ENCODE data around the gene CACNA2D2. TPM values are rescaled to one million over a fixed set of nuclear protein-coding genes. Genes with fewer than 3 reads are reported as not detected.

CACNA2D2 gene
- total RNA-seq, 4 donors from 2014 or later, result 1.5 to 3.3 (median 2.9) TPM

- Histone ChIP-seq H3K36me3 (no peaks in the 10 kb centered on the region), H3K4me1 (peaks cover 11 to 19% of the 10 kb centered on the region in 2 donors), H3K27me3 (no peaks in the 10 kb centered on the region), H3K9me3 (no peaks in the 10 kb centered on the region), H3K4me3 (replicated peaks in 1 of 3) (no peak overlapping the region), H3K27ac (no peak overlapping the region)
- DNase-seq, result no peak
- TF ChIP-seq POLR2A (IDR thresholded peaks at IDR 0.05), result no peak
- WGBS, 2 donors, result 83 to 86% methylated on average over 5 to 6 of the region's 10 CpGs
- intact Hi-C loops (cut with DNase I), result no loop called here
Observed at GRCh38 chr3:50395070-50395860, 108.2 kb downstream of the CACNA2D2 start.

GRCh38 chr3:50393061-50393460, 110.4 kb downstream of the CACNA2D2 start:
- intact Hi-C loops (cut with DNase I), result no loop called here
- Histone ChIP-seq H3K4me3 (replicated peaks in 1 of 3) (no peak overlapping the region), H3K36me3 (no peaks in the 10 kb centered on the region), H3K27ac (no peak overlapping the region), H3K9me3 (no peaks in the 10 kb centered on the region), H3K27me3 (no peaks in the 10 kb centered on the region), H3K4me1 (peaks cover 11 to 20% of the 10 kb centered on the region in 2 donors)
- DNase-seq, result no peak
- no peak for TF ChIP-seq POLR2A (IDR thresholded peaks at IDR 0.05)
- WGBS, 2 donors, result 79 to 90% methylated on average over 4 to 5 of the region's 5 CpGs

- WGBS, 2 donors, result 56 to 79% methylated on average over 4 to 5 of the region's 5 CpGs
- no peaks in the 10 kb centered on the region for H3K9me3 ChIP-seq
- intact Hi-C loops (cut with DNase I), result no loop called here
- H3K4me3 ChIP-seq (replicated peaks in 1 of 3), result no peak overlapping the region
- no peaks in the 10 kb centered on the region for H3K36me3 ChIP-seq
- no peaks in the 10 kb centered on the region for H3K27me3 ChIP-seq
- no peak overlapping the region for H3K27ac ChIP-seq
- TF ChIP-seq CTCF (IDR thresholded peaks at IDR 0.05), result no peak
- H3K4me1 ChIP-seq, result peaks cover 11 to 20% of the 10 kb centered on the region in 2 donors
- peak in 1 of 2 donors; percentile 49 for DNase-seq
Observed at GRCh38 chr3:50392101-50392715, 111.2 kb downstream of the CACNA2D2 start.

- H3K27me3 ChIP-seq, result no peaks in the 10 kb centered on the region
- H3K9me3 ChIP-seq, result no peaks in the 10 kb centered on the region
- intact Hi-C loops (cut with DNase I), result no loop called here
- peak overlapping the region; percentile 52 to 76 (median 54) for H3K27ac ChIP-seq
- DNase-seq, result peak; percentile 94 to 97
- TF ChIP-seq POLR2A (IDR thresholded peaks at IDR 0.05), result no peak
- no peak for TF ChIP-seq CTCF (IDR thresholded peaks at IDR 0.05)
- WGBS, 2 donors, result 47 to 54% methylated on average over 10 to 11 of the region's 12 CpGs
- peaks cover 11 to 20% of the 10 kb centered on the region in 2 donors for H3K4me1 ChIP-seq
- H3K4me3 ChIP-seq (replicated peaks in 1 of 3), result no peak overlapping the region
- H3K36me3 ChIP-seq, result no peaks in the 10 kb centered on the region
Observed at GRCh38 chr3:50390508-50391224, 112.8 kb downstream of the CACNA2D2 start.

- H3K27ac ChIP-seq, result no peak overlapping the region
- H3K9me3 ChIP-seq, result no peaks in the 10 kb centered on the region
- no peaks in the 10 kb centered on the region for H3K27me3 ChIP-seq
- WGBS, 2 donors, result 93 to 95% methylated on average over 6 of the region's 6 CpGs
- H3K36me3 ChIP-seq, result no peaks in the 10 kb centered on the region
- DNase-seq, result no peak
- peaks cover 11 to 20% of the 10 kb centered on the region in 2 donors for H3K4me1 ChIP-seq
- H3K4me3 ChIP-seq (replicated peaks in 1 of 3), result no peak overlapping the region
- TF ChIP-seq CTCF (IDR thresholded peaks at IDR 0.05), result no peak
- TF ChIP-seq POLR2A (IDR thresholded peaks at IDR 0.05), result no peak
- intact Hi-C loops (cut with DNase I), result no loop called here
Observed at GRCh38 chr3:50389414-50389767, 114.0 kb downstream of the CACNA2D2 start.
